B cell (primary cell): ENCODE results near the gene UBA3. TPM values are rescaled to one million over a fixed set of nuclear protein-coding genes. Genes with fewer than 3 reads are reported as not detected.

ENCODE experiments used
- ATAC-seq: fragments of 200-7000 bp; cut with Tn5 transposase; one replicate; pipeline ENCODE4 v1.10.0; 2021; ENCODE audit warnings: low read depth, mild to moderate bottlenecking, moderate number of reproducible peaks, moderate library complexity
- CTCF ChIA-PET: fragments of 350-600 bp; sonication (Branson Sonifier 250); formaldehyde crosslinking; loops from one replicate; lab custom pipeline; 2021; ENCODE audit warnings: antibody characterized with exemption, inconsistent platforms; lab: Charles Lee
- POLR2A ChIA-PET: fragments of 350-600 bp; sonication (Branson Sonifier 250); formaldehyde crosslinking; loops from one replicate; lab custom pipeline; 2021; ENCODE audit warnings: antibody characterized with exemption; lab: Charles Lee
- DNase-seq: peaks from one replicate; pipeline ENCODE4 v3.0.0; 2013
- H2AFZ ChIP-seq: 2 replicates; pipeline ENCODE4 v1.6.1; 2012; ENCODE audit warnings: mild to moderate bottlenecking, low read depth, low read length; ENCODE audit not compliant: insufficient read depth, poor library complexity, severe bottlenecking
- H3K27ac ChIP-seq, 2 donors: 1 replicate in 1 of 2; 2 replicates in 1 of 2; pipeline ENCODE4 v1.5.1; 2012 to 2013; ENCODE audit warnings: low read length in 2 of 2, mild to moderate bottlenecking in 2 of 2, moderate library complexity in 1 of 2
- H3K27me3 ChIP-seq, 4 experiments: fragments of 200-600 bp in 1 of 4; sonication (generic) in 1 of 4; replicated peaks in 1 of 4; 1 replicate in 2 of 4; 2 replicates in 2 of 4; pipeline versions ENCODE4 v1.6.1 to v1.7.0; 2013 to 2016; ENCODE audit warnings: low read length in 3 of 4, mild to moderate bottlenecking in 2 of 4, mixed read lengths in 1 of 4, moderate library complexity in 1 of 4; ENCODE audit not compliant: insufficient read depth in 4 of 4, control insufficient read depth in 3 of 4; ENCODE audit errors: control extremely low read depth in 1 of 4
- H3K36me3 ChIP-seq, 2 experiments: replicated peaks in 1 of 2; 1 replicate in 1 of 2; 2 replicates in 1 of 2; pipeline versions ENCODE4 v1.6.1 to v1.7.1; 2013; ENCODE audit warnings: low read length in 1 of 2; ENCODE audit not compliant: insufficient read depth in 2 of 2, control insufficient read depth in 1 of 2; ENCODE audit errors: control extremely low read depth in 1 of 2, extremely low read depth in 1 of 2
- H3K4me1 ChIP-seq, 2 donors: fragments of 200-600 bp in 1 of 2; sonication (generic) in 1 of 2; 1 replicate in 1 of 2; 2 replicates in 1 of 2; pipeline versions ENCODE4 v1.5.1 to v1.6.1; 2013 to 2017; ENCODE audit warnings: low read length in 2 of 2; ENCODE audit not compliant: control insufficient read depth in 2 of 2, insufficient read depth in 2 of 2
- H3K4me2 ChIP-seq: replicated peaks from 2 replicates; pipeline ENCODE3; 2012; ENCODE audit warnings: mild to moderate bottlenecking, low read depth, low read length; ENCODE audit not compliant: poor library complexity, severe bottlenecking
- H3K4me3 ChIP-seq, 5 experiments: fragments of 200-600 bp in 1 of 5; sonication (generic) in 1 of 5; 1 replicate in 3 of 5; 2 replicates in 2 of 5; pipeline versions ENCODE4 v1.5.1 to v1.7.0; 2011 to 2016; ENCODE audit warnings: low read length in 4 of 5, mild to moderate bottlenecking in 4 of 5, low read depth in 2 of 5, control low read depth in 1 of 5, moderate library complexity in 1 of 5; ENCODE audit not compliant: insufficient read depth in 1 of 5; ENCODE audit errors: control extremely low read depth in 1 of 5, extremely low read depth in 1 of 5
- H3K79me2 ChIP-seq: fragments of 200-600 bp; sonication (generic); one replicate; pipeline ENCODE4 v1.6.0; 2016; ENCODE audit warnings: low read length; ENCODE audit not compliant: control insufficient read depth, insufficient read depth
- H3K9ac ChIP-seq: fragments of 200-600 bp; sonication (generic); 2 replicates; pipeline ENCODE4 v1.6.1; 2017; ENCODE audit warnings: mild to moderate bottlenecking, low read length, moderate library complexity
- H3K9me3 ChIP-seq, 3 donors: one replicate each; pipeline versions ENCODE4 v1.6.1 to v1.7.1; 2013; ENCODE audit warnings: low read length in 2 of 3; ENCODE audit not compliant: control insufficient read depth in 2 of 3, insufficient read depth in 1 of 3; ENCODE audit errors: control extremely low read depth in 1 of 3
- H4K20me1 ChIP-seq: 2 replicates; pipeline ENCODE4 v1.6.0; 2012; ENCODE audit warnings: mild to moderate bottlenecking, low read length; ENCODE audit not compliant: insufficient read depth, control insufficient read depth, poor library complexity, severe bottlenecking
- H3K27ac Mint-ChIP-seq: one replicate; pipeline ENCODE4 v1.8.0; 2021; ENCODE audit warnings: mixed read lengths
- H3K27me3 Mint-ChIP-seq: one replicate; pipeline ENCODE4 v1.8.0; 2021; ENCODE audit warnings: mixed read lengths
- H3K4me1 Mint-ChIP-seq: one replicate; pipeline ENCODE4 v1.8.0; 2021; ENCODE audit warnings: mixed read lengths
- H3K4me3 Mint-ChIP-seq: one replicate; pipeline ENCODE4 v1.8.0; 2021; ENCODE audit warnings: mixed read lengths
- H3K9me3 Mint-ChIP-seq: one replicate; pipeline ENCODE4 v1.8.0; 2022; ENCODE audit warnings: mixed read lengths; ENCODE audit not compliant: insufficient read depth
- CTCF ChIP-seq: fragments of 200-600 bp; IDR thresholded peaks from one replicate; pipeline ENCODE4 v1.8.0; 2022; ENCODE audit warnings: antibody characterized with exemption, mild to moderate bottlenecking
- EZH2 ChIP-seq: IDR thresholded peaks from 2 replicates; pipeline ENCODE4 v1.6.1; 2012; ENCODE audit warnings: borderline replicate concordance, low read depth, mild to moderate bottlenecking, moderate library complexity, low read length; ENCODE audit not compliant: insufficient read depth, poor library complexity, severe bottlenecking
- whole genome bisulfite sequencing: methylation state at CpG from one replicate; pipeline ENCODE4 v1.1.5; 2013; ENCODE audit warnings: missing lambda C conversion rate; ENCODE audit not compliant: insufficient coverage; 5-methylcytosine and 5-hydroxymethylcytosine counted together
- intact Hi-C: fragments of 100-400 bp; cut with micrococcal nuclease; formaldehyde crosslinking; loops from one replicate; pipeline ENCODE4 v1.10.0; 2022
- polyA plus RNA-seq: library from polyadenylated mRNA; depleted of rRNA; stranded (reverse); fragments of >200 nt; gene quantifications from 2 replicates; pipeline ENCODE4 v1.2.3, GENCODE V29; 2012
- total RNA-seq, 2 donors: library from RNA; stranded (reverse); fragments of 120-200 nt in 1 of 2; gene quantifications; 1 replicate in 1 of 2; 2 replicates in 1 of 2; pipeline versions ENCODE4 v1.2.3 to v1.2.4, GENCODE V29; 2013 to 2022

UBA3 gene
- total and polyA plus RNA-seq, 2 donors (not counting 1 experiment from before 2014, with no cell fraction given), result 42.2 to 99.8 TPM

- Mint-ChIP-seq H3K4me3 (peak overlapping the region; percentile 95), H3K9me3 (no peaks in the 10 kb centered on the region), H3K4me1 (peaks cover 79% of the 10 kb centered on the region), H3K27me3 (no peaks in the 10 kb centered on the region), H3K27ac (peak overlapping the region; percentile 97)
- peaks cover 0 to 19% of the 10 kb centered on the region in 2 experiments for H3K36me3 ChIP-seq
- intact Hi-C loops, result loop anchor here (2.0 kb wide), 1 partner anchor 73 kb away; the partner anchor contains the start of gene EOGT
- H2AFZ ChIP-seq, result peak overlapping the region; percentile 80
- ATAC-seq (no peak), DNase-seq (peak; percentile 30)
- peak overlapping the region; percentile 82 to 96 (median 92) for H3K4me3 ChIP-seq
- POLR2A ChIA-PET, result interaction anchor here (0.7 to 1.4 kb wide), 4 partner anchors 30 to 72 kb away, joined by 4 to 7 read pairs (median 6); partner anchors contain the start of gene TMF1
- peak overlapping the region; percentile 83 for H3K9ac ChIP-seq
- TF ChIP-seq CTCF (no peak), EZH2 (no peak)
- H3K4me2 ChIP-seq, result peak overlapping the region; percentile 87
- H3K79me2 ChIP-seq, result peaks cover 68% of the 10 kb centered on the region
- H3K27me3 ChIP-seq, result no peaks in the 10 kb centered on the region
- no peaks in the 10 kb centered on the region for H3K9me3 ChIP-seq
- CTCF ChIA-PET, result interaction anchor here (0.7 to 1.8 kb wide), 3 partner anchors 28 to 222 kb away, joined by 3 to 4 read pairs (median 3); no protein-coding TSS in a partner anchor
- peak overlapping the region; percentile 87 to 95 for H3K27ac ChIP-seq
- WGBS, result 0% methylated on average over 4 of the region's 8 CpGs
- H4K20me1 ChIP-seq, result peaks cover 6% of the 10 kb centered on the region
- peaks cover 73 to 82% of the 10 kb centered on the region in 2 donors for H3K4me1 ChIP-seq
These were observed 5.9 kb upstream of the UBA3 start for GRCh38 chr3:69085833-69086722.
